ENCODE results near the gene PDK4. TPM values are rescaled to one million over a fixed set of nuclear protein-coding genes. Genes with fewer than 3 reads are reported as not detected.

Gene PDK4
- total and polyA plus RNA-seq, 10 of the 15 experiments (the other 5 are each of a cell fraction or from before 2014, with no cell fraction given): 0.03 to 0.46 TPM; not detected in 8

DNA sequence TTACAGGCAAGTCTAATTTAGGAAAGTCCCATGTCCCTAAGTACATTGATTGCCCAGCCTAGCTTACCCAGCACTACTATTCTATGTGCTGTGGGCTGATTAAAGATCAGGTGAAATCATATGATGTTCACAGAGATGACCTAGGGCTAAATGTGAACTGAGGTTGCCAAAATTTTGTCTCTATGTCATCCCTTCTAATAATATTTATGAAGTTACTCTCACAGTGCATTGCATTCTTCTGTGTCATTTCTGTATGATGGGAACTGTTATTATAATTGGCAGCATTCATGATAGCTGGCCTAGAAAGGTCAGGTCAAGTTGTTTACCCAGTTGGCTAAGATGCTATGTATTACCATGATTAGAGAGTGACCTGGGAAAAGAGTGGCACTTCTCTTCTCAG, 2.8 kb upstream of the PDK4 start:
- no peak for TF ChIP-seq SIN3A (IDR thresholded peaks at IDR 0.05; ENCODE audit: low read depth, low read length)
- TF ChIP-seq, protein P1, sequence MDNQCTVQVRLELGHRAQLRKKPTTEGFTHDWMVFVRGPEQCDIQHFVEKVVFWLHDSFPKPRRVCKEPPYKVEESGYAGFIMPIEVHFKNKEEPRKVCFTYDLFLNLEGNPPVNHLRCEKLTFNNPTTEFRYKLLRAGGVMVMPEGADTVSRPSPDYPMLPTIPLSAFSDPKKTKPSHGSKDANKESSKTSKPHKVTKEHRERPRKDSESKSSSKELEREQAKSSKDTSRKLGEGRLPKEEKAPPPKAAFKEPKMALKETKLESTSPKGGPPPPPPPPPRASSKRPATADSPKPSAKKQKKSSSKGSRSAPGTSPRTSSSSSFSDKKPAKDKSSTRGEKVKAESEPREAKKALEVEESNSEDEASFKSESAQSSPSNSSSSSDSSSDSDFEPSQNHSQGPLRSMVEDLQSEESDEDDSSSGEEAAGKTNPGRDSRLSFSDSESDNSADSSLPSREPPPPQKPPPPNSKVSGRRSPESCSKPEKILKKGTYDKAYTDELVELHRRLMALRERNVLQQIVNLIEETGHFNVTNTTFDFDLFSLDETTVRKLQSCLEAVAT (IDR thresholded peaks at IDR 0.05): no peak
- TF ChIP-seq, protein P2, sequence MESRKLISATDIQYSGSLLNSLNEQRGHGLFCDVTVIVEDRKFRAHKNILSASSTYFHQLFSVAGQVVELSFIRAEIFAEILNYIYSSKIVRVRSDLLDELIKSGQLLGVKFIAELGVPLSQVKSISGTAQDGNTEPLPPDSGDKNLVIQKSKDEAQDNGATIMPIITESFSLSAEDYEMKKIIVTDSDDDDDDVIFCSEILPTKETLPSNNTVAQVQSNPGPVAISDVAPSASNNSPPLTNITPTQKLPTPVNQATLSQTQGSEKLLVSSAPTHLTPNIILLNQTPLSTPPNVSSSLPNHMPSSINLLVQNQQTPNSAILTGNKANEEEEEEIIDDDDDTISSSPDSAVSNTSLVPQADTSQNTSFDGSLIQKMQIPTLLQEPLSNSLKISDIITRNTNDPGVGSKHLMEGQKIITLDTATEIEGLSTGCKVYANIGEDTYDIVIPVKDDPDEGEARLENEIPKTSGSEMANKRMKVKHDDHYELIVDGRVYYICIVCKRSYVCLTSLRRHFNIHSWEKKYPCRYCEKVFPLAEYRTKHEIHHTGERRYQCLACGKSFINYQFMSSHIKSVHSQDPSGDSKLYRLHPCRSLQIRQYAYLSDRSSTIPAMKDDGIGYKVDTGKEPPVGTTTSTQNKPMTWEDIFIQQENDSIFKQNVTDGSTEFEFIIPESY (IDR thresholded peaks at IDR 0.05): no peak
- TF ChIP-seq, protein P3, sequence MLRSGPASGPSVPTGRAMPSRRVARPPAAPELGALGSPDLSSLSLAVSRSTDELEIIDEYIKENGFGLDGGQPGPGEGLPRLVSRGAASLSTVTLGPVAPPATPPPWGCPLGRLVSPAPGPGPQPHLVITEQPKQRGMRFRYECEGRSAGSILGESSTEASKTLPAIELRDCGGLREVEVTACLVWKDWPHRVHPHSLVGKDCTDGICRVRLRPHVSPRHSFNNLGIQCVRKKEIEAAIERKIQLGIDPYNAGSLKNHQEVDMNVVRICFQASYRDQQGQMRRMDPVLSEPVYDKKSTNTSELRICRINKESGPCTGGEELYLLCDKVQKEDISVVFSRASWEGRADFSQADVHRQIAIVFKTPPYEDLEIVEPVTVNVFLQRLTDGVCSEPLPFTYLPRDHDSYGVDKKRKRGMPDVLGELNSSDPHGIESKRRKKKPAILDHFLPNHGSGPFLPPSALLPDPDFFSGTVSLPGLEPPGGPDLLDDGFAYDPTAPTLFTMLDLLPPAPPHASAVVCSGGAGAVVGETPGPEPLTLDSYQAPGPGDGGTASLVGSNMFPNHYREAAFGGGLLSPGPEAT (IDR thresholded peaks at IDR 0.05; ENCODE audit: low read depth): no peak
- no peak for TF ChIP-seq YY1 (IDR thresholded peaks at IDR 0.05; ENCODE audit: low read depth, low read length)
- Histone ChIP-seq H3K27ac (ENCODE audit: control insufficient read depth, insufficient read depth) (no peak overlapping the region), H4K20me1 (ENCODE audit: control insufficient read depth, insufficient read depth) (no peaks in the 10 kb centered on the region), H3K4me3 (no peak overlapping the region), H2AFZ (ENCODE audit: control insufficient read depth, low read depth, low read length) (no peak overlapping the region), H3K79me2 (ENCODE audit: control insufficient read depth, insufficient read depth, low read length) (no peaks in the 10 kb centered on the region), H3K36me3 (ENCODE audit: control insufficient read depth in 2 of 2, insufficient read depth in 2 of 2, low read length in 1 of 2) (no peaks in the 10 kb centered on the region), H3K27me3 (replicated peaks in 1 of 2; ENCODE audit: control insufficient read depth in 2 of 2, insufficient read depth in 2 of 2, low read length in 1 of 2) (peaks cover 2 to 5% of the 10 kb centered on the region in 2 experiments; a peak in 3 of 4 replicates), H3K4me2 (ENCODE audit: control insufficient read depth, insufficient read depth) (no peak overlapping the region), H3K9ac (ENCODE audit: control insufficient read depth, insufficient read depth, low read length) (no peak overlapping the region), H3K4me1 (ENCODE audit: control insufficient read depth, insufficient read depth, low read length) (no peaks in the 10 kb centered on the region), H3K9me3 (replicated peaks; ENCODE audit: control insufficient read depth, insufficient read depth, low read length) (no peaks in the 10 kb centered on the region)
- CTCF ChIA-PET: no interaction called here
- in situ Hi-C loops (cut with MboI): no loop called here
- ATAC-seq (no peak), DNase-seq (ENCODE audit: low read depth, low spot score) (no peak), FAIRE-seq (no peak)
- POLR2A ChIA-PET: no interaction called here
- RAD21 ChIA-PET (ENCODE audit: unreplicated experiment): interaction anchor here (1.0 kb wide), 1 partner anchor 73 kb away, joined by 4 read pairs; no protein-coding TSS in a partner anchor
- SMC1A ChIA-PET (ENCODE audit: uncharacterized antibody, unreplicated experiment): interaction anchor here (0.8 kb wide), 1 partner anchor 102 kb away, joined by 3 read pairs; no protein-coding TSS in a partner anchor
- no TSS peak for BruUV-seq (replicated peaks)
- intact Hi-C loops (cut with micrococcal nuclease; ENCODE audit: unreplicated experiment): no loop called here

All from GM12878 (cell line).